GM12878 (cell line): ENCODE results near the gene CDX4. TPM values are rescaled to one million over a fixed set of nuclear protein-coding genes. Genes with fewer than 3 reads are reported as not detected.

ENCODE experiments used
- ATAC-seq: fragments of 200-7000 bp; cut with Tn5 transposase; 3 replicates; pipeline ENCODE4 v1.9.1; 2020; ENCODE audit warnings: mild to moderate bottlenecking, moderate library complexity
- BruUV-seq: library from RNA; stranded (reverse); fragments of 400-500 nt; replicated peaks from 2 replicates; lab custom pipeline; 2021; lab: Mats Ljungman, UMichigan
- CTCF ChIA-PET: fragments of 300-600 bp; sonication (Branson Sonifier 250); formaldehyde crosslinking; extraction: SDS; loops from one replicate; lab custom pipeline; 2021; ENCODE audit warnings: inconsistent platforms; lab: Yijun Ruan, JAX
- POLR2A ChIA-PET: fragments of 350-600 bp; formaldehyde crosslinking; extraction: SDS; loops from one replicate; lab custom pipeline; 2021; ENCODE audit warnings: inconsistent platforms; lab: Charles Lee
- RAD21 ChIA-PET: fragments of 300-600 bp; sonication (Branson Sonifier 250); formaldehyde crosslinking; loops from one replicate; lab custom pipeline; 2023; ENCODE audit warnings: antibody characterized with exemption; ENCODE audit not compliant: unreplicated experiment; lab: Charles Lee
- SMC1A ChIA-PET: fragments of 300-600 bp; sonication (Branson Sonifier 250); formaldehyde crosslinking; loops from one replicate; lab custom pipeline; 2023; ENCODE audit not compliant: unreplicated experiment, uncharacterized antibody; lab: Charles Lee
- DNase-seq: peaks from one replicate; pipeline ENCODE4 v3.0.0-alpha.2; 2011; ENCODE audit warnings: low read depth, low spot score
- FAIRE-seq: peaks from 3 replicates; lab custom pipeline; 2011; peaks lifted over from hg19 to GRCh38; lab: Jason Lieb, UNC
- H2AFZ ChIP-seq: 2 replicates; pipeline ENCODE4 v1.6.0; 2011; ENCODE audit warnings: low read depth, low read length, control low read depth; ENCODE audit not compliant: control insufficient read depth
- H3K27ac ChIP-seq: 2 replicates; pipeline ENCODE4 v1.5.1; 2011; ENCODE audit warnings: control low read depth; ENCODE audit not compliant: control insufficient read depth, insufficient read depth
- H3K27me3 ChIP-seq, 2 experiments: replicated peaks in 1 of 2; 2 replicates each; pipeline versions ENCODE4 v1.6.0 to v1.6.1; 2011; ENCODE audit warnings: low read length in 1 of 2; ENCODE audit not compliant: control insufficient read depth in 2 of 2, insufficient read depth in 2 of 2
- H3K36me3 ChIP-seq, 2 experiments: 2 replicates each; pipeline ENCODE4 v1.5.1; 2011; ENCODE audit warnings: low read length in 1 of 2; ENCODE audit not compliant: control insufficient read depth in 2 of 2, insufficient read depth in 2 of 2
- H3K4me1 ChIP-seq: 2 replicates; pipeline ENCODE4 v1.6.1; 2011; ENCODE audit warnings: mild to moderate bottlenecking, low read length, moderate library complexity, mixed read lengths; ENCODE audit not compliant: control insufficient read depth, insufficient read depth
- H3K4me2 ChIP-seq: 2 replicates; pipeline ENCODE4 v1.6.0; 2011; ENCODE audit warnings: control low read depth; ENCODE audit not compliant: control insufficient read depth, insufficient read depth
- H3K4me3 ChIP-seq: fragments of 200-600 bp; sonication (generic); 2 replicates; pipeline ENCODE4 v1.5.1; 2016
- H3K79me2 ChIP-seq: 2 replicates; pipeline ENCODE4 v1.6.0; 2011; ENCODE audit warnings: low read length; ENCODE audit not compliant: control insufficient read depth, insufficient read depth
- H3K9ac ChIP-seq: 2 replicates; pipeline ENCODE4 v1.8.0; 2011; ENCODE audit warnings: low read length, control low read depth, mixed read lengths; ENCODE audit not compliant: control insufficient read depth, insufficient read depth
- H3K9me3 ChIP-seq: replicated peaks from 3 replicates; pipeline ENCODE4 v1.5.1; 2011; ENCODE audit warnings: mild to moderate bottlenecking, low read length; ENCODE audit not compliant: control insufficient read depth, insufficient read depth
- H4K20me1 ChIP-seq: 2 replicates; pipeline ENCODE4 v1.6.0; 2011; ENCODE audit not compliant: control insufficient read depth, insufficient read depth
- ATF7 ChIP-seq: fragments of 450-650 bp; IDR thresholded peaks from 2 replicates; pipeline ENCODE4 v1.6.1; 2016; ENCODE audit warnings: low read depth, mild to moderate bottlenecking
- CREM ChIP-seq: IDR thresholded peaks from 2 replicates; pipeline ENCODE4 v1.6.1; 2014; ENCODE audit warnings: antibody characterized with exemption, low read depth
- HDGF ChIP-seq: fragments of 450-650 bp; IDR thresholded peaks from 2 replicates; pipeline ENCODE4 v1.6.1; 2016; ENCODE audit warnings: antibody characterized with exemption
- WGBS: methylation state at CpG from one replicate; pipeline ENCODE4 v1.1.6; 2016; ENCODE audit warnings: low lambda C conversion rate; ENCODE audit not compliant: insufficient replicate concordance, insufficient coverage; ENCODE audit errors: missing lambda C conversion rate; 5-methylcytosine and 5-hydroxymethylcytosine counted together
- in situ Hi-C: fragments of 300-500 bp; cut with MboI; formaldehyde crosslinking; loops from 9 replicates; pipeline ENCODE4 v1.14.3; 2018; ENCODE audit warnings: mixed read lengths
- intact Hi-C: fragments of 100-400 bp; cut with micrococcal nuclease; formaldehyde crosslinking; loops from one replicate; pipeline ENCODE4 v1.14.2; 2022; ENCODE audit not compliant: unreplicated experiment
- polyA plus RNA-seq, 11 experiments: library from polyadenylated mRNA; depleted of rRNA in 4 of 11; unstranded in 6 of 11; stranded (reverse) in 5 of 11; fragments of >200 nt; fragmentation: Nextera tagmentation in 4 of 11; fragmentation: Illumina TruSeq in 1 of 11; extraction: Ambion mirVana in 4 of 11; extraction: Trizol in 1 of 11; gene quantifications; 1 replicate in 1 of 11; 2 replicates in 10 of 11; pipeline versions ENCODE4 v1.2.1 to v1.2.3, GENCODE V29; 2011 to 2016; ENCODE audit warnings: inconsistent platforms in 2 of 11, missing spikeins in 2 of 11, low read depth in 1 of 11
- total RNA-seq, 4 experiments: library from RNA; depleted of rRNA in 3 of 4; stranded (reverse); fragments of >200 nt in 3 of 4; fragmentation: Illumina TruSeq in 1 of 4; extraction: Trizol in 1 of 4; gene quantifications; 2 replicates each; pipeline versions ENCODE4 v1.2.1 to v1.2.3, GENCODE V29; 2013 to 2021
- TF ChIP-seq, protein P1 (sequence below): IDR thresholded peaks from 2 replicates; pipeline ENCODE4 v1.6.1; 2011; ENCODE audit warnings: mild to moderate bottlenecking, low read depth, low read length, moderate library complexity; ENCODE audit not compliant: insufficient replicate concordance
- TF ChIP-seq, protein P2 (sequence below): fragments of 450-650 bp; IDR thresholded peaks from 2 replicates; pipeline ENCODE4 v1.6.1; 2017; ENCODE audit warnings: low read depth, mild to moderate bottlenecking, moderate library complexity
- TF ChIP-seq, protein P3 (sequence below): fragments of 150-350 bp; IDR thresholded peaks from 2 replicates; pipeline ENCODE4 v1.6.1; 2014; ENCODE audit warnings: mild to moderate bottlenecking, low read depth, low read length

The CDX4 gene
- total and polyA plus RNA-seq, 10 of the 15 experiments (the other 5 are each of a cell fraction or from before 2014, with no cell fraction given): not detected

DNA sequence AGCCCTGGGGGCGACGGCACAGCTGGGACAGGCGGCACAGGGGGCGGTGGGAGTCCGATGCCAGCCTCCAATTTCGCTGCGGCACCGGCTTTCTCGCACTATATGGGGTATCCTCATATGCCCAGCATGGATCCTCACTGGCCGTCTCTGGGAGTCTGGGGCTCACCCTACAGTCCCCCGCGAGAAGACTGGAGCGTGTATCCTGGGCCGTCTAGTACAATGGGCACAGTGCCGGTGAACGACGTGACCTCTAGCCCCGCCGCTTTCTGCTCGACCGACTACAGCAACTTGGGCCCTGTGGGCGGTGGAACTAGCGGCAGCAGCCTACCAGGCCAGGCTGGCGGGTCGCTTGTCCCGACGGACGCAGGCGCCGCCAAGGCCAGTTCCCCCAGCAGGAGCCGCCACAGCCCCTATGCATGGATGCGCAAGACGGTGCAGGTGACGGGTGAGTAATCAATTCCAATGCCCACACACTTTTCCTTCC lies 500 bp downstream of the CDX4 start (continued):
- TF ChIP-seq, protein P1, sequence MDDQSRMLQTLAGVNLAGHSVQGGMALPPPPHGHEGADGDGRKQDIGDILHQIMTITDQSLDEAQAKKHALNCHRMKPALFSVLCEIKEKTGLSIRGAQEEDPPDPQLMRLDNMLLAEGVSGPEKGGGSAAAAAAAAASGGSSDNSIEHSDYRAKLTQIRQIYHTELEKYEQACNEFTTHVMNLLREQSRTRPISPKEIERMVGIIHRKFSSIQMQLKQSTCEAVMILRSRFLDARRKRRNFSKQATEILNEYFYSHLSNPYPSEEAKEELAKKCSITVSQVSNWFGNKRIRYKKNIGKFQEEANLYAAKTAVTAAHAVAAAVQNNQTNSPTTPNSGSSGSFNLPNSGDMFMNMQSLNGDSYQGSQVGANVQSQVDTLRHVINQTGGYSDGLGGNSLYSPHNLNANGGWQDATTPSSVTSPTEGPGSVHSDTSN: no peak
- no peak for TF ChIP-seq HDGF
- TF ChIP-seq ATF7: no peak
- no peak for TF ChIP-seq CREM

DNA sequence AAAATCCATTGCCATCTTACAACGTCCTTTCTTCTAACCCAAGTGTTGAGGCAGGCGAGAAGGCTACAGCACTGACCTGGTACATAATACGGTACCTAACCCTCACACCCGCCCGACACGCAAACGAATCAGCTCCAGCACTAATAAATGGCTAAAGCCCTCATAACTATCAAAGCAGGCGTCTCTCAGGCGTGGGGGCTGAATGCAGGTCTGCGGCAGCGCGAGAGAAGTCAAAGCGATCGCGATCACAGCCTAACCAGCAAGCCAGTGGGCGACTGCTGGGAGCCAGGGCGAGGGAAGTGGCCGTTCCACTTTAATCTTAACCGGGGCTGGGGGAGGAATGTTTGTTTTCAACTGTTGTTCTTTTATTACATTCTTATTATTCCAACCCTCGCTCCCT lies 1.5 kb downstream of the CDX4 start:
- Histone ChIP-seq H3K27ac (no peak overlapping the region), H3K4me3 (no peak overlapping the region), H3K36me3 (no peaks in the 10 kb centered on the region), H3K4me2 (no peak overlapping the region), H2AFZ (no peak overlapping the region), H3K27me3 (0 out of 4 replicates have a peak, but pooled peaks cover 0 to 2% of the 10 kb centered on the region in 2 experiments), H3K79me2 (no peaks in the 10 kb centered on the region), H3K9ac (no peak overlapping the region), H3K4me1 (no peaks in the 10 kb centered on the region), H3K9me3 (no peaks in the 10 kb centered on the region; the same call in 2 of the 3 replicates), H4K20me1 (no peaks in the 10 kb centered on the region)
- intact Hi-C loops: no loop called here
- no TSS peak for BruUV-seq
- in situ Hi-C loops: no loop called here
- ATAC-seq (no peak), DNase-seq (no peak), FAIRE-seq (no peak)
- RAD21 ChIA-PET: no interaction called here
- POLR2A ChIA-PET: no interaction called here
- 54% methylated on average over 19 of the region's 20 CpGs for WGBS
- TF ChIP-seq, protein P2, sequence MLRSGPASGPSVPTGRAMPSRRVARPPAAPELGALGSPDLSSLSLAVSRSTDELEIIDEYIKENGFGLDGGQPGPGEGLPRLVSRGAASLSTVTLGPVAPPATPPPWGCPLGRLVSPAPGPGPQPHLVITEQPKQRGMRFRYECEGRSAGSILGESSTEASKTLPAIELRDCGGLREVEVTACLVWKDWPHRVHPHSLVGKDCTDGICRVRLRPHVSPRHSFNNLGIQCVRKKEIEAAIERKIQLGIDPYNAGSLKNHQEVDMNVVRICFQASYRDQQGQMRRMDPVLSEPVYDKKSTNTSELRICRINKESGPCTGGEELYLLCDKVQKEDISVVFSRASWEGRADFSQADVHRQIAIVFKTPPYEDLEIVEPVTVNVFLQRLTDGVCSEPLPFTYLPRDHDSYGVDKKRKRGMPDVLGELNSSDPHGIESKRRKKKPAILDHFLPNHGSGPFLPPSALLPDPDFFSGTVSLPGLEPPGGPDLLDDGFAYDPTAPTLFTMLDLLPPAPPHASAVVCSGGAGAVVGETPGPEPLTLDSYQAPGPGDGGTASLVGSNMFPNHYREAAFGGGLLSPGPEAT: no peak
- TF ChIP-seq, protein P3, sequence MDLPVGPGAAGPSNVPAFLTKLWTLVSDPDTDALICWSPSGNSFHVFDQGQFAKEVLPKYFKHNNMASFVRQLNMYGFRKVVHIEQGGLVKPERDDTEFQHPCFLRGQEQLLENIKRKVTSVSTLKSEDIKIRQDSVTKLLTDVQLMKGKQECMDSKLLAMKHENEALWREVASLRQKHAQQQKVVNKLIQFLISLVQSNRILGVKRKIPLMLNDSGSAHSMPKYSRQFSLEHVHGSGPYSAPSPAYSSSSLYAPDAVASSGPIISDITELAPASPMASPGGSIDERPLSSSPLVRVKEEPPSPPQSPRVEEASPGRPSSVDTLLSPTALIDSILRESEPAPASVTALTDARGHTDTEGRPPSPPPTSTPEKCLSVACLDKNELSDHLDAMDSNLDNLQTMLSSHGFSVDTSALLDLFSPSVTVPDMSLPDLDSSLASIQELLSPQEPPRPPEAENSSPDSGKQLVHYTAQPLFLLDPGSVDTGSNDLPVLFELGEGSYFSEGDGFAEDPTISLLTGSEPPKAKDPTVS: no peak
- SMC1A ChIA-PET: no interaction called here
- CTCF ChIA-PET: no interaction called here
